PFSK-1 (cell line): ENCODE data around the gene DDHD1. TPM values are rescaled to one million over a fixed set of nuclear protein-coding genes. Genes with fewer than 3 reads are reported as not detected.
A peak's percentile ranks its signal among the peaks of the same experiment; 100 is the strongest.

Source experiments
- FOXP2 ChIP-seq: optimal IDR thresholded peaks from 2 replicates; pipeline ENCODE3; 2011; ENCODE audit warnings: borderline replicate concordance, control low read depth, inconsistent platforms; ENCODE audit not compliant: insufficient read depth; ENCODE audit errors: extremely low read length, extremely low read depth
- POLR2AphosphoS5 ChIP-seq: IDR thresholded peaks from 2 replicates; pipeline ENCODE4 v1.6.1; 2012; ENCODE audit warnings: low read depth, mild to moderate bottlenecking, control low read depth, low read length, moderate library complexity
- SIN3A ChIP-seq: IDR thresholded peaks from 2 replicates; pipeline ENCODE4 v1.6.1; 2012; ENCODE audit warnings: mild to moderate bottlenecking, low read length, moderate library complexity, borderline replicate concordance; ENCODE audit not compliant: insufficient read depth
- TAF1 ChIP-seq: IDR thresholded peaks from 2 replicates; pipeline ENCODE4 v1.6.1; 2012; ENCODE audit warnings: low read length, control low read depth, borderline replicate concordance; ENCODE audit not compliant: insufficient read depth
- polyA plus RNA-seq: library from polyadenylated mRNA; unstranded; fragments of >200 nt; gene quantifications from one replicate; pipeline ENCODE4 v1.2.1, GENCODE V29; 2012; ENCODE audit warnings: low read depth, missing spikeins; ENCODE audit not compliant: insufficient read length
- TF ChIP-seq, protein P1 (sequence below), 2 experiments: IDR thresholded peaks; 2 replicates each; pipeline versions ENCODE4 v1.6.1 to v1.8.0; 2011 to 2012; ENCODE audit warnings: low read depth in 2 of 2, low read length in 2 of 2, control low read depth in 1 of 2, inconsistent platforms in 1 of 2, mild to moderate bottlenecking in 1 of 2, moderate library complexity in 1 of 2; ENCODE audit not compliant: insufficient read depth in 1 of 2

Gene DDHD1
- 3.7 TPM for polyA plus RNA-seq

DNA sequence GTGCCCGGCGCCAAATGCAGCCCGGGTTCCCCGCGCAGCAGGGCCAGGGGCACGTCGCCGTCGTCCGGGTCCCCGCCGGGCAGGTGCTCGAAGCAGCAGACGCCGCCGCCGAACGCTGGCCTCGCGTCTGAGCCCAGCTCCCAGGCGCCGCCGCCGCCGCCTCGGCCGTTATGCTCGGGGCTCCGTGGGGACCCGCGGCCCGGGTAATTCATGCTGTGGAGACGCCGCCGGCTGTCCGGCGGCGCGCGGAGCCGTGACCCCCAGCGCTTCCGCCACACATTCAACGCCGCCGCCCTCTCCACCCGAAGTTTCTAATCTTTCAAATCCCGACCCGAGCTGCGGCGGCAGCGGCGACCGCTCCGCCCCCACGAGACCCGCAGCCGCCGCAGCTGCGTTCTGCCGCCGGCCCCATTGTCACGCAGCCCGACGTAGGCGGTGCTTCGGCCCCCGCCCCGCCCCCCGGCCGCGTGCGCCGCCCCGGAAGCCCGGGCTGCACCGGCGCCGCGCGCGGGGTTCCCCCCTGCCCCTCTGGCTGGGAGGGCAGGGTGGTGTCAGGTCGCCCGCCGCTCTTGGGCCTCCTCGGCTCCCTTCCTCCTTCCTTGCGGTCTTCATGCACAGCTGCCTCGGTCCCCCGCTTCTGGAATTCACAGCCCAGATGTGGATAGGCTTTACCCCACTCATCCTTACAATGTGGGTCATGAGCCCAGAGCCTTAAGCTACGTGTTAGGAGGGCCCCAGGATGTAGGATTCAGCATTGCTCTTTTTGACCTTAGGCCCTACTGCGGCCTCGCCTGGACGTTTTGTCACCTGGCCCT lies at the start of gene DDHD1:
Gene DDHD1, minus strand, starts transcription at position 437 of the 815 bp plus-strand sequence. Its CDS starts 225 bp downstream, at position 212.
- TF ChIP-seq TAF1, result peak; percentile 17; the same call in 1 of the 2 replicates
- TF ChIP-seq FOXP2, result peak; percentile 0
- TF ChIP-seq POLR2AphosphoS5, result 0 out of 2 replicates have a peak, but pooled peaks have one; percentile 35
- TF ChIP-seq, protein P1, sequence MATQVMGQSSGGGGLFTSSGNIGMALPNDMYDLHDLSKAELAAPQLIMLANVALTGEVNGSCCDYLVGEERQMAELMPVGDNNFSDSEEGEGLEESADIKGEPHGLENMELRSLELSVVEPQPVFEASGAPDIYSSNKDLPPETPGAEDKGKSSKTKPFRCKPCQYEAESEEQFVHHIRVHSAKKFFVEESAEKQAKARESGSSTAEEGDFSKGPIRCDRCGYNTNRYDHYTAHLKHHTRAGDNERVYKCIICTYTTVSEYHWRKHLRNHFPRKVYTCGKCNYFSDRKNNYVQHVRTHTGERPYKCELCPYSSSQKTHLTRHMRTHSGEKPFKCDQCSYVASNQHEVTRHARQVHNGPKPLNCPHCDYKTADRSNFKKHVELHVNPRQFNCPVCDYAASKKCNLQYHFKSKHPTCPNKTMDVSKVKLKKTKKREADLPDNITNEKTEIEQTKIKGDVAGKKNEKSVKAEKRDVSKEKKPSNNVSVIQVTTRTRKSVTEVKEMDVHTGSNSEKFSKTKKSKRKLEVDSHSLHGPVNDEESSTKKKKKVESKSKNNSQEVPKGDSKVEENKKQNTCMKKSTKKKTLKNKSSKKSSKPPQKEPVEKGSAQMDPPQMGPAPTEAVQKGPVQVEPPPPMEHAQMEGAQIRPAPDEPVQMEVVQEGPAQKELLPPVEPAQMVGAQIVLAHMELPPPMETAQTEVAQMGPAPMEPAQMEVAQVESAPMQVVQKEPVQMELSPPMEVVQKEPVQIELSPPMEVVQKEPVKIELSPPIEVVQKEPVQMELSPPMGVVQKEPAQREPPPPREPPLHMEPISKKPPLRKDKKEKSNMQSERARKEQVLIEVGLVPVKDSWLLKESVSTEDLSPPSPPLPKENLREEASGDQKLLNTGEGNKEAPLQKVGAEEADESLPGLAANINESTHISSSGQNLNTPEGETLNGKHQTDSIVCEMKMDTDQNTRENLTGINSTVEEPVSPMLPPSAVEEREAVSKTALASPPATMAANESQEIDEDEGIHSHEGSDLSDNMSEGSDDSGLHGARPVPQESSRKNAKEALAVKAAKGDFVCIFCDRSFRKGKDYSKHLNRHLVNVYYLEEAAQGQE (IDR thresholded peaks at IDR 0.05; ENCODE audit: insufficient read depth in 1 of 2, low read depth in 2 of 2, low read length in 2 of 2), result no peak
- no peak for TF ChIP-seq SIN3A

DNA sequence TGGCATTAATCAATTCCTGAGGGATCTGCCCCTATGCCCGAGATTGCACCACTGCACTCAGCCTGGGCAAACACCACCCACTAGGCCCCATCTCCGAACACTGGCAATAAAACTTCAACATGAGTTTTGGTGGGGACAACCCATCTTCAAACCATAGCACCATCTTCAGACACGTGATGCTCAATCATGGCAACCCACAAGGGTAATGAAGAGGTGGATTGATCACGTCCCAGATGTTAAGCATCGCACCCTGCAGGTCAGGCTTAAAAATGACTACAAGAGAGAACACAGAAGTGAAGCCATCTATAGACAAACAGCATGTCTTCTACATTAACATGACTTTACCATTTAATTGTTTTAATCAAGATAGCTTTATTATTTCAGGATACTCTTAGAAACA lies 42.8 kb upstream of the DDHD1 start:
- TF ChIP-seq, protein P1 (IDR thresholded peaks at IDR 0.05; ENCODE audit: insufficient read depth in 1 of 2, low read depth in 2 of 2, low read length in 2 of 2), result no peak
- no peak for TF ChIP-seq SIN3A

DNA sequence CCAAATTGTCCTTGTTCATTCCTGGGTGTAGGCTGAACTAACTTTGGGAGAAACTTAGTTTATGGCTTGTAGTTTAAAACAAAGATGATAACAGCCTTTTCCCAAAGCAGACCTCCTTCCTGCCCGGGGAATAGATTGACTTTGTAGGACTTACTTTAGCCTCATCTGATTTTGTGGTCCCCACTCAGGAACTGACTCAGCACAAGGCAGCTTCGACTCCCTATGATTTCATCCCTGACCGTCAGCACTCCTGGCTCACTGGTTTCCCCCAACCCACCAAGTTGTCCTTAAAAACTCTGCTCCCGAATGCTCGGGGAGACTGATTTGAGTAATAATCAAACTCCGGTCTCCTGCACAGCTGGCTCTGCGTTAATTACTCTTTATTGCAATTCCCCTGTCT lies 40.1 kb upstream of the DDHD1 start:
- TF ChIP-seq TAF1 (no peak), POLR2AphosphoS5 (no peak), SIN3A (no peak), FOXP2 (no peak)
- TF ChIP-seq, protein P1 (IDR thresholded peaks at IDR 0.05; ENCODE audit: insufficient read depth in 1 of 2, low read depth in 2 of 2, low read length in 2 of 2), result no peak

DNA sequence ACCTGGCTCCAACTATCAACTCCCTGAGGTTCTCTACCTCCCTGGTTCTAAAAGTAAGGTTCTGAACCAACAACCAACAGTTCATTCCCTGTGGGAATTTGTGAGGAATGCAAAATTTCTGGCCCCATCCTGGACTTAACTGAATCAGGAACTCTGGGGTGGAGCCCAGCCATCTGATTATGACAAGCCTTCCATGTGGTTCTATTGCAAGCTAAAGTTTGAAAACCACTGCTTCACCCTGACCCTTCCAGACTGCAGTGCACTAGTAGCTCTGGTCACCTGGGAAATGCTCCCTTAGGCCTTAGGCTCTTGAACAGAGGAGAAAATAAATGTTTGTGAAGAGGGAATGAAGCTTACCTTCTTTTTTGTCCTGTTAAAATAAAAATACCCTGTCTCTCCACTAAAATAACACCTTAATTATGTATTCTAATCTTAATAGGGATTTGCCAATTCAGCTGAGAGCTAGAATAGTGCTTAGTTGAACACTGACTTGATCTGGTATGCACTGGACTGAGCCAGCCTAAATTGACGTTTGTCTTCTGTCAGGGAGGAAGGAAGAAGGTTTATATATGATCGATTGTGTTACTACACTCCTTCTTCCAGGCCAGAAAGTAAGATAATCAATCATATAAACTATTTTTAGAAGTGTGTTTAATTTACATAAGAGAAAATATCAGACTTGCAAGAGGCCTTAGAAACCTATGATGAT lies 39.1 kb upstream of the DDHD1 start:
- TF ChIP-seq, protein P1 (IDR thresholded peaks at IDR 0.05; ENCODE audit: insufficient read depth in 1 of 2, low read depth in 2 of 2, low read length in 2 of 2), result no peak
- TF ChIP-seq FOXP2, result no peak
- TF ChIP-seq TAF1, result no peak
- TF ChIP-seq POLR2AphosphoS5, result no peak
- no peak for TF ChIP-seq SIN3A
